Measurements from ENCODE around the gene IPO9. TPM values are rescaled to one million over a fixed set of nuclear protein-coding genes. Genes with fewer than 3 reads are reported as not detected.

The IPO9 gene
- total RNA-seq, 1 experiment from 2014 or later, result 33.1 TPM

DNA sequence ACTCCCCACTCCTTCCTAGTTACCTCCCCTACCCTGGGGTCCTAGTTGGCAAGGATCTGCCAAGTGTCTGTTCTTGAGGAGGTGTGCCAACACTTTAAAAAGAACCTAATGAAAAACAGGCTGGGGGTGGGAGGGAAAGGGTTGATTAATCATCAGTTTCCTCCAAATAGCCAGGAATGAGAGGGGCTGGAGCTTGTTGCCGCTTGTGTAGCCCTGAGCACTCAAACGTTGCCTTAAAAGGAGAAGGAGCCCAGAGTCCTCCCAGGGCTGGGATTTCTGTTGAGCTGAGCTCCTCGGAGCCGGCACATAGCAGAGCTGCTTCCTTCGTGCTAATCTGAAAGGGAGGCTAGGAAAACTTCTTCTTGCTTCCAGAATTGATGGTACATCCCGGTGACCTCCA lies 75.6 kb downstream of the IPO9 start:
- DNase-seq (ENCODE audit: low read depth), result peak; percentile 40

DNA sequence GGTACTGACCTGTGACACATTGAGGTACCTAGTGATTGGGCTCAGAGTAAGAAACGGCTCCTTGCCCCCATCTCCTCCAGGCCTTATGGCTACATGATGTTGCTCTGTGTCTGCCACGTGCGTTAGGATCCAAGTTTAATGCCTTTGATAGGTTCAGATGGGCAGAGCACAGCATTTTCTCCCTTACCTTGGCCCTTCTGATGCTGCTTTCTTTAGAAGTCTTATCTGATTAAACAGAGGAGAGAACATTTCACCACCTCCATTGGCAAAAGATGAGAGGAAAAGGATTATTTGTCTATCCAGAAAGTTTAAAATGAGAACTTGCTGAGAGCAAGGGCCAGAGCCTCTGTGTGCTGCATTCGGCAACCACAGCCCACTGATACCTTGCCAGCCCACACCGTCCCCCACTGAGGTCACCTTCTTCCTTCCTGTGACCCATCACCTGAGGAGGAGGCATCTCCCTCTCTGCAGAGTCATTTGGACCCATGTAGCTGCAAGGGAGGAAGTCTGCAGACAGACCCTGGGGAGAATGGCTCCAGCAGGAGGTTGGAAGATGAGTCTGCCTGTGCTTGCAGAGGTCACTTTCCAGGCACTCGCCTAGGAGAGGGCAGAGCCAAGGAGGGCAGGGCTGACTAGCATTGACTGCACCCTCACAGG lies 76.4 kb downstream of the IPO9 start:
- no peak for DNase-seq (ENCODE audit: low read depth)

DNA sequence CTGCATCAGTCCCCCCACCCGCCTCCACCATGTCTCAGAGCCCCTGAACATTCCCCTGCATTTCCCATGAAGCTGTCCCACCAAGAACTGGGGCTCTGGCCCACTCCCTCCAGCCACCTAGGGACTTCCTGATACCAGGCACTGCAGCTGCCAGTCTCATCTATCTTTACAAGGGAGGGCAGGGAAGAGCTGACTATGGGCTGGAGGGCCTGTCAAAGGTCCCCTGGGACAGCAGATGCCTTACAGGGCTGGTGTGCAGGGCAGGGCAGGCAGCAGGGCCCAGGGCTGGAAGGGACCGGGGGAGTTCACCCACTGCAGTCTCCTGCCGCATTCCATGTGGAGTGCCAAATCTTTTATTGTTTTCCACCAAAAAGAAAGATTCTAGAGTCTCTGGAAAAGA lies 77.4 kb downstream of the IPO9 start:
- peak; percentile 52 for DNase-seq (ENCODE audit: low read depth)

DNA sequence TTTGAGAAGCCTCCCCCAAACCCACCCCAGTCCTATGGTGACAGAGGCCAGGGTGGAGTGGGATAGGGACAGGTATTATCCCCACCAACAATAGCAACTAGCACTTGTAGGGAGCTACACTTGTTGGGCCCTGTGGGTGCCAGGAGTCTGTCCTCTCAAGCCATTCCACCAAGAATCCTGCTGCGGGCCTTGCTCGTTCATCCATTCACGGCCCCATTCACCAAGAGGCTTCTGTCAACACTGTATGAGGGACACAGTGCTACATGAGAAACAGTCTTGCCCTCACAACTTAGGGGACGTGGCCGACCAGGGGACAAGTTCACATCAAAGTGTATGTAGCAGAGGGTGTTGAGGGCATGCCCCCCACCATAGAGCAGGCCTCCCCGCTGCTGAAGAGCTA lies 78.7 kb downstream of the IPO9 start:
- no peak for DNase-seq (ENCODE audit: low read depth)

DNA sequence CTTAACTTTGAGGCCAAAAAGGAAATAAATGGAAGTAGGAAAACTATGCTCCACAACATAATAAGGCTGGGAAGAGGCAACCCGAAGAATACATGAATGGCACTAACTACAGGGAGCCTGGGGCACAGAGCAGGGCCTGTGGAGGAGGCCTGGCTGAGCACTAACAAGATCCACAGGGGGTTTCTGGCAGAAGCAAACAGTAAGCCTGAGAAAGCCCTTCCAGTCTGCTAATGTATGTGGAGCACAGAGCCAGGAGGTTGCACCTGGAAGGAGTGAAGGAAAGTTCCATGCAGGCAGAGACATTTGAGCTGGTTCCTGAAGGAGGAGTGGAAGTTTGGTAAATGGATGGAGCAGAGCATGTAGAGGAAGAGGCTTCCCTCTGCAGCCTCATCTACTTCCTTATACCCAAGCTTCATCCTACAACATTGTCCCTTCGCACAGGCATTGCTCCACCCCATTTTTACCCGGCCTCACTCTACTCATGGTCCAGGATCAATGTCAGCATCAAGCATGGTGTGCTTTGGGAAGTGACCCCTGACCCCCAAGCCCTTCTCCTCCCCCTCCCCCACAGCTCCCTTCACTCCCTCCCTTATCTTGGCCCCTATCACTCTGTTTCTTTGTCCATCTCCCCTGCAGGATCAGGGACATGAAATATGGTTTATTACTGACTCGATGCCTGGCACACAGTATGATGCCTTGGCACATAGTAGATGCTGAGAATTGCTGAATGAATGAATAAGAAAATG lies 83.0 kb downstream of the IPO9 start:
- no peak for DNase-seq (ENCODE audit: low read depth)

DNA sequence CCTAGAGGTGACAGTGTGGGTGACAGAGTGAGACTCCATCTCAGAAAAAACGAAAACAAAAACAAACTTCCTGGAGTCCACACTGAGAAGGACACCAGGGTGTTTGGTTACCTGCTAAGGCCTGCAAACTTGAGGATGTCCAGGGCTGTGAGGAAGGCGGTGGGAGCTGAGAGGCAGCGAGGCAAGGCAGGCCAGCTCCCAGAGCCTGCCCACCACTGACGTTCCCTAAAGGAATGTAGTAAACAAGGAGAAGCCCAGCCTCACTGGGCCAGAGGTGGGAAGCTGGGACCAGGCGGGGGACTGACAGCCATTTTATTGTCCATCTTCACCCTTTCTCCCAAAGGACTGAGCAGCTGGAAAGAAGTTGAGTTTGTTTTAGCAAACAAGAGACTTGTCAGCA lies 83.9 kb downstream of the IPO9 start:
- DNase-seq (ENCODE audit: low read depth), result no peak

DNA sequence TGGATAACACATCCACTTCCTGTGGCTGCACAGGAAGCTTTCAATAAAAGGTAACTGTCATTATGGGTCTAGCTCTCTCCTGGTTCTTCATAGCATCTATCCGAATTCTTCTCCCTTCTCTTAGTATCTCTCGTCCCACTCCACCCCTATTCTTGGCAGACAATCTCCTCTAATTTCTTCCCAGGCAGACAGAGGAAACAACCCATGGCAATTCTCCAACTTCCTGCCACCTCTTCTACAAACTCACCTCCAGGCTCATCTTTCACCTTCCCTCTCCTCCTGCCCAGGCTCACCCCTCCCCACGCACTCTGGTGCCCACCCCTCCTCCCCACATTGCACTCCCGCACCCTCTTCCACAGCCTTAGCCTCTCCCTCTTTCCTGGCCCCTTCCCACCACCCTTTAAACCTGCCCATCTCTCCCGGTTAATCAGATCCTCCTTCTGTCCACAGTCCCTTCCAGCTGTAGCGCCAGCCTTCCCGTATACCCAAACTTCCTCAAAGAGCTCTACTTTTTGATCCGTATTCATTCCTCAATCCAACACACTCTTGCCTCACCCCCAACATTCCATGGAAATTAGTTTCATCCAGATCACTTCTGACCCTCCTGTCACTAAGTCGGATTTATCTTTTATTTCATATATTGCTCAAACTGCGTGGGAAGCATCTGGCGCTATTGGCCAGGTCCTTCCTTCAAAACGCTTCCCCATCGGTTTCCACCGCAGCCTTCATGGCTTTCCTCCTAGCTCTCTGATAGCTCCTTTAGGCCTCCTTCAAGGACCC lies 85.7 kb downstream of the IPO9 start:
- no peak for DNase-seq (ENCODE audit: low read depth)

DNA sequence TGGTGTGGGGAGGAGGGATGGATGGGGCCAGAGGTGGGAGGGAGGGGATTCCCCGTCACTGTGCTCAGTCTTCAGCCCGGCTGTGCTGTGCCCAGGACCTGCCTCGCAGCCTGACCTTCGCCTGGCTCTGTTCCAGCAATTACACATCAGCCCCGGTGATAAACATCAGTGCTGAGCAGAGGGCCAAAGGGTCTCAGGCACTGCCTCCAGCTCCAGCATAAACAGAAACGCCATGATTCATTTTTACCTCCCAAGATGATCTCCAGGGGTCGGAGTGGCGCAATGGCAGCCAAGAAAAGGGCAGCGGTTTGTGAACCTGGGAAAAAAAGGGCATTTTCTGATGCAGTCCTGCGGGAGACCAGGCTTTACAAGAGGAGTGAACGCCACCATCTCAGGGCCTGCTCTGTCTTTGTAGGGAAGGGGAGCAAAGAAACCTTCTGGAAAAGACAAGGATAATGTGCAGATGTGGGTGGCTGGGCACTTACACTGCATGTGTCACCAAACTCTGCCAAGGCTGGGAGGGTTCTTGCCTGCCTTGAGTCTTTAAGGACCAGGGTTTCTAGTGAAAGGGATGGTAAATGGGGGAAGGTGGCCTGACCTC lies 87.8 kb downstream of the IPO9 start:
- peak; percentile 79 for DNase-seq (ENCODE audit: low read depth)

DNA sequence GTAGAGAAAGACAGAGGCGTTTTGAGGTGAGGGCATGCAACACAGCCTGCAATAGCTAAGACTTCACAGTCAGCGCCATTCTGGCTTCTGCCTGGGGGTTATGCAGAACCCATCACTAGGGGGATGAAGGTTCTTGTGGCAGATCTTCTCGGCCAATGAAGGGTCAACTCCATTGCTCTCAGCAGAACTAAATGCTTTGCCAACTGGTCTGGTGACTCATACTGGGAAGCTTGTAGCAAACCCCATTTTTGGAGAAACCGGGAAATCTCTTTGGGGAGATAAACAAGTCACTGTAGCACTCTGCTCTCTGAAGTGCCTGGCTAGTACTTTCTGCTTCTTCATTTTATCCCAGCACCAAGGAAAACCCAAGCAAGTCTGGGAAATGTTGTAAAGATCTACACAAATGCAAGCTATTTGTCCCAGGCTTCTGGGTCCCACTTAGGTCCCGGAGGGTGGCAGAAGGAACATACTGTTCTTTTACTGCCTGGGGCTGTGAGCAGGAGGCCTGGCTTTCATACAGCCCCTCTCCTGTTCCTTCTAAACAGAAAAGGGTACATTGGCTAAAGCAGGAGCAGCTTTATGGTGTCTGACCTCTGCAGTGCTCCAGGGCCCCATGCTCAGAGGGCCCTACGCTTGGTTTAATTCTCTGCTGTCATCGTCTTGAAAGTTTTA lies 88.5 kb downstream of the IPO9 start:
- DNase-seq (ENCODE audit: low read depth), result peak; percentile 91

DNA sequence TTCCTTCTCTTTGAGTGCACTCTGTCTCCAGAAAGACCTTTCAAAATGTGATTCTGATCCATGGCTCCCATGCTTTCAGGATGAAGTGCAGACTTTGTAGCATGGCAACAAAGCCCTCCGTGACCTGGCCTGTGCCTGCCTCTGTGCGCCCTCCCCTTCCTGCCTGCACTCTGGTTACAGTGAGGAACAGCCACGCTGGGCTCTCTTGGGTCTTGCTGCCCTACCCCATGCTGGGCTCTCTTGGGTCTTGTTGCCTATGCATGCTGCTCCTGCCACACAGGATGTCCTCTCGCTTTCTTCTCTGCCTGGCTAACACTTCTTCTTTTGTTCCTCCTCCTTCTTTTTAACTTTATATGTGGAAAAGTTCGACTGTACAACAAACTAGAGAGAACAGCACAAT lies 89.4 kb downstream of the IPO9 start:
- DNase-seq (ENCODE audit: low read depth), result no peak

DNA sequence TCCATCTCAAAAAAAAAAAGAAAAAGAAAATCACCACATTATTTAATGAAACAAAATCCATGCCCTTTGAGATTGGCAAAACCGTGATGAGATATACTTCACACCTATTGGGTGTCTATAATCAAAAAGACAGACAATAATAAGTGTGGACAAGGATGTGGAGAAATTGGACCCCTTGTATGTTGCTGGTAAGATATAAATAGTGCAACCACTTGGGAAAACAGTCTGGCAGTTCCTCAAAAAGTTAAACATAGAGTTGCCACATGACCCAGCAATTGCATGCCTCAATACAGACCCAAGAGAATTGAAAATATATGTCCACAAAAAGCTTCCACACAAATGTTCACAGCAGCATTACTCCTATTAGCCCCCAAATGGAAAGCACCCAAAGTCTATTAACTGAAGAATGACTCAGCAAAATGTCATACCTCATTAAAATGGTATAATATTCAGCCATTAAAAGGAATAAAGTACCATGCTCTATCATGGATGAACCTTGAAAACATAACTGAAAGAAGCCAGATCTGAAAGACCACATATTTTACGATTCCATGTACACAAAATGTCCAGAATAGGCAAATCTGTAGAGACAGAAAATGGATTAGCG lies 93.1 kb downstream of the IPO9 start:
- DNase-seq (ENCODE audit: low read depth), result no peak

DNA sequence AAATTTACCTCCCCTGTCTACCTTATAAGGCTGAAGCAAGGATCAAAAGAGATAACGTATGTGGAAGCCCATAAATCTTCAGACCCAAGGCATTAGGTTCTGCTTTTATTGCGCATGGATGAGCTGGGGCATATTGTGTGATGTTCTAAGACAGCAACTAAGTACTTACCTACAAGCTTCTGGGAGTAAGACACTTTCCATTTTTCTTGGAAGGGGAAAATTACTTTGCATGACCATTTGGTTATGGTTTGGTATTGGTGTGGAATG lies 96.3 kb downstream of the IPO9 start:
- DNase-seq (ENCODE audit: low read depth), result no peak

DNA sequence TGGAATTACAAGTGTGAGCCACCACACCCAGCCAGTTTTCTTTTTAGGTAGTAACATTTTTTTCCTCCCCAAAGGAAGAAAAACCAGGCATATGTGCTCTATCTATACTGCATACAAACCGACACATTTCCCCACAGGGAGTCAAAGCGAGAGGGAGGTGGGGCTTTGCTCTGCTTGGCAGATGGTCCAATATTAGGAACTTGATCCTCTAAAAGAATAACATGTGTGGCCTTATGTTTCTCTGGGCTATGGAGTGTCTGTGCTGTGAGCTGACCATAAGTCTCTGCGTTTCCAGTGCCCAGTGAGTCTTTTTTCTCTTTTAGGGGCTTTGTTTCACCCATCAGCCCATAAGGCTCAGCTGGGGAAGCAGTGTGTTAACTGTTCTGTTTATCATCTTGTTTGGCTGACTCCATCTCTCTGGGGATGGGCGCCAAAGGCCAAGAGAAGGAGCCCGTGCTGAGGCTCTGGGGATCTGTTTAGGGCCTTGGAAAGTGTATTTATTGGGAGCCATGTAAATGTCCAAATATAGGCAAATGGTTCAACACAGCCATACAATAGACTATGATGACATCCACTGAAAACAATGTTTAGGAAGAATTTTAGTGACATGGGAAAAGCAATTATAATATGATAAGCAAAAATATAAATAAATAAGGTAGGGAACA lies 97.2 kb downstream of the IPO9 start:
- no peak for DNase-seq (ENCODE audit: low read depth)

DNA sequence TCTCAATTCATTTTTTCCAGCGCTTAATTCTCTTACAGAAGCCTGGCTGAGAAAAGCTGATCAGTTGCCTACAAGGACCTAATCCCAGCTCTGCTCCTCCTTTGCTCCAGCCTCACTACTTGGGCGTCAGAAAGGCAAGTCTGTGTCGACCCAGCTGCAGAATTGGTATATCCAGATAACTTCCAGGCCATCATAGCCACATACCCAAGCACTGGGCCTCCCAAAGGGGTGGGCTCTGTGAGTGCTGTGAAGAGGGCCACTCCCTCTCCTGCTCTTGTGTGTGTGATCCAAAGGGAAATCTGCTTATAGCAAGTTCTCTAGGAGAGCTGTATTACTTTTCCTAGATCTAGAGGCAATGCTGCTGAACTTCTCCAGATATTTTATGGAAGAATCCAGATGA lies 99.3 kb downstream of the IPO9 start:
- DNase-seq (ENCODE audit: low read depth), result no peak

DNA sequence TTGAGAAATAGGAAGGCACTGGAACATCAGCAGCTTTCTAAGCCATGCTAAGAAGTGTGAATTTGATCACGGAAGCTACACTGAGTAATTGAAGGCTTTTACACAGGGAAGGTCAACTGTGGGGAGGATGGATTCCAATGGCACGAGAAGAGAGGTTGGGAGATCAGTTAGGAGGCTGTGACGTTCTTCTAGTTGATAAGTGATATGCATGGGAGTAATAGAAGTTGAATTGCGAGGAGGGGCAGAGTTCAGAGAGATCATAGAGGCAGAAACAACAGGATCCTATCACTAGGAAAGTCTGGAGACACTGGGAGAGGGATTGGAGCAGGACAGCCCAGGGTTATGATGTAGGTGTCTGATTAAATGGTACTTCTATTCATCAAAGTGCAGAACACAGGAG lies 101.2 kb downstream of the IPO9 start:
- no peak for DNase-seq (ENCODE audit: low read depth)

DNA sequence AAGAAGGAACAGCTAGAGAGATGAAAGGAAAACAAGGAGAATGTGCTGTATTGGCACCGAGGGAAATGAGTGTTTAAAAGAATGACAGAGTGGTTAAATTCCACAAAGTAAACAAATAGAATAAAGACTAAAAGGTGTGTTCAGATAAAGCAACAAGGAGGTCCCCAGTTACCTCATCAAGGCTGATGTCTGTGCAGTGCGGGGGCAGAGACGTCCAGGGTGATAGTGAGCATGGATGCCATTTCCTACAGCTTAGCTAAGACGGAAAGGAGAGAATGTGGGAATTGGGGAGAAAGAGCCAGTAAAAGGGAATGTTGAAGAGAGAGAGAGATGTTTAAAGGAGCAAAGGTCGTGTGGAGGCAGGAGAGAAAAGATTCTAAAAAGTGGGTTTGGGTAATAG lies 101.8 kb downstream of the IPO9 start:
- no peak for DNase-seq (ENCODE audit: low read depth)

Other genes starting within 250 kb of the IPO9 start
- 21.0 and 30.6 TPM in 2 replicates for gene SHISA4, start 59.7 kb downstream of the IPO9 start, total RNA-seq (2014; rRNA removed)
- 0.13 and 0.29 TPM in 2 replicates for gene LMOD1, start 117.4 kb downstream of the IPO9 start, total RNA-seq (2014; rRNA removed)
- gene TIMM17A, start 126.3 kb downstream of the IPO9 start, total RNA-seq (2014; rRNA removed), result 62.8 and 63.1 TPM in 2 replicates
- 70.2 and 73.3 TPM in 2 replicates for gene RNPEP, start 153.5 kb downstream of the IPO9 start, total RNA-seq (2014; rRNA removed)
- gene ELF3, start 181.4 kb downstream of the IPO9 start, total RNA-seq (2014; rRNA removed), result 0.06 TPM in 1 of 2 replicates, not detected in the other